Ovary (tissue), 3 donors: ENCODE data around the gene SMIM44.

Experiments
- CTCF ChIP-seq, 3 donors: fragments of 450-650 bp in 2 of 3; fragments of 200-600 bp in 1 of 3; IDR thresholded peaks; one replicate each; pipeline versions ENCODE4 v1.5.1 to v1.8.0; 2016 to 2022; ENCODE audit warnings: antibody characterized with exemption in 3 of 3, mild to moderate bottlenecking in 1 of 3
- EP300 ChIP-seq: sonication (generic); formaldehyde crosslinking; IDR thresholded peaks from one replicate; pipeline ENCODE4 v1.6.1; 2017; ENCODE audit warnings: antibody characterized with exemption
- donor health status: DM: no; HTN: no; CAD: no.

DNA sequence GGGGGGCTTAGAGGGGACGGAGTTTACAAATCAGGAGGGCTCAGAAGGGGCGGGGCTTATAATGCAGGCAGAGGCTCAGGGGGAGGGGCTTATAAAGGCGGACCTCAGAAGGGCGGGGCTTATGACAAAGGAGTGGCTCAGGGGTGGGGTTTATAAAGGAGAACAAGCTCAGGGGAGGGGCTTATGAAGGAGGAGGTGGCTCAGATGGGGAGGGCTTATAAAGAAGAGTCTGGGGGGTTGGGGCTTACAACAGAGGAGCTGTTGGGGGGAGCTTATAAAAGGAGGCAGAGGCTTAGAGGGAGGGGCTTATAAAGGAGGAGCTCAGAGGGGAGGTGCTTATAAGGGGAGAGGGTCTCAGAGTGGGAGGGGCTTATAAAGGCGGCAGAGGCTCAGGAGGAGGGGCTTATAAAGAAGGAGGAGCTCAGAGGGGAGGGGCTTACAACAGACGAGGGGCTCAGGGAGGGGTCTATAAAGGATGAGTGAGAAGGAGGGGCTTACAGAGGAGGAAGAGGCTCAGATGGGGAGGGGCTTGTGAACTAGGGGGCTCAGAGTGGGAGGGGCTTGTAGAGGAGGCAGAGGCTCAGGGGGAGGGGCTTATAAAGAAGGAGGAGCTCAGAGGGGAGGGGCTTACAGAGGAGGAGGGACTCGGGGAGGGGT lies 3.9 kb downstream of the SMIM44 start:
- TF ChIP-seq CTCF (IDR thresholded peaks at IDR 0.05) (no peak), EP300 (no peak)
